Rectal smooth muscle tissue (tissue), 1 donor: ENCODE results near the gene RAD51.
"Not testable (repeated sequence)": the region's sequence is repeated elsewhere in the genome, so short reads cannot be mapped to it uniquely, and the experiment has no call there.

ENCODE experiments used
- H3K27ac ChIP-seq: one replicate; pipeline ENCODE4 v1.7.0; 2013; ENCODE audit warnings: low read depth, low read length, inconsistent platforms
- H3K27me3 ChIP-seq: one replicate; pipeline ENCODE4 v1.7.0; 2013; ENCODE audit warnings: low read length; ENCODE audit not compliant: control insufficient read depth, insufficient read depth
- H3K36me3 ChIP-seq: one replicate; pipeline ENCODE4 v1.7.0; 2013; ENCODE audit warnings: low read length; ENCODE audit not compliant: control insufficient read depth, insufficient read depth
- H3K4me1 ChIP-seq: one replicate; pipeline ENCODE4 v1.7.0; 2013; ENCODE audit warnings: low read length; ENCODE audit not compliant: control insufficient read depth, insufficient read depth
- H3K4me3 ChIP-seq: one replicate; pipeline ENCODE4 v1.7.0; 2013; ENCODE audit warnings: low read length
- H3K9ac ChIP-seq: one replicate; pipeline ENCODE4 v1.7.0; 2013; ENCODE audit warnings: low read length

The RAD51 gene

DNA sequence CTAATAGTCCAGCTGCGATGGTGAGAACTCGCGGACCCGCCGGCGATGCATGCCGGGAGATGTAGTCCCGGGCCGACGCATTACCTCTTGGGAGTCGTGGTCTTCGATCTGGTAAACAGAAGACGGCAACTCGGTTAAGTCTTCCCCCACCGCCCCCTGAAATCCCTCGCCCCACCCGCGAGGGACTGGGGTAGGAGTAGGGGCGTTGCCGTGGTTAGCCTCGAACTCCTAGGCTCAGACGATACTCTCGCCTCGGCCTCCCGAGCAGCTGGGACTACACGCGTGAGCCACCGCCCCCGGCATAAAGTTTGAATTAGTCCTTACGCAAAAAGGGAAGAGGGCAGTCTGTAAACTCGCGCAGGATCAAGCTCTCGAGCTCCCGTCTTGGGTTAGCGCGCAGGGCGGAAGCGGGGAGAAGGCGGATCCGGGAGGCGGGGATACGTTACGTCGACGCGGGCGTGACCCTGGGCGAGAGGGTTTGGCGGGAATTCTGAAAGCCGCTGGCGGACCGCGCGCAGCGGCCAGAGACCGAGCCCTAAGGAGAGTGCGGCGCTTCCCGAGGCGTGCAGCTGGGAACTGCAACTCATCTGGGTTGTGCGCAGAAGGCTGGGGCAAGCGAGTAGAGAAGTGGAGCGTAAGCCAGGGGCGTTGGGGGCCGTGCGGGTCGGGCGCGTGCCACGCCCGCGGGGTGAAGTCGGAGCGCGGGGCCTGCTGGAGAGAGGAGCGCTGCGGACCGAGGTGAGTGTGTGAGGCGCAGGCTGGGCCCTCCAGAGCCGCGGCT lies at the start of gene RAD51:
RAD51 (plus strand) TSS at position 487 of the 781 bp plus-strand sequence. CDS start 3,585 bp downstream, outside the sequence.
- Histone ChIP-seq H3K36me3 (no peaks in the 10 kb centered on the region), H3K4me3 (peak within 1 kb of the TSS; percentile 92), H3K4me1 (peaks cover 9% of the 10 kb centered on the region), H3K27ac (peak within 1 kb of the TSS; percentile 100), H3K9ac (peak within 1 kb of the TSS; percentile 95), H3K27me3 (no peaks in the 10 kb centered on the region)

DNA sequence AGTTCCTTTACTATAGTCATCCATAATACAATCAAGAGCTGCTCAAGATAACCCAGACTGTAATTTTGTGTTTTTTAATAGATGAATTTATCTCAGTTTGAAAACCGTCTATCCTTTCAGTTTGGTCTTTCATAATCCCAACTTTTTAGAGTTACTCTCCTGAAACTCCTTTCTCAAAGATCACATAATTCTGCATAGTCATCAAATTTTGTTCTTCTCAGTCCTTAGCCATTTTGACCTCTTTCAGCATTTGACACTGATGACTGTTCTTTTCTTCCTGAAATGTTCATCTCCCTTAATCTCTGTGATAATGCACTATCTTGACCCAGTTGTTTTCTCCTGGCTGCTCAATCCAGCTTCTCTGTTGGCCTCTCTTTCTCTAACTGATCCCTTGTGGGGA lies 47.5 kb upstream of the RAD51 start:
- Histone ChIP-seq H3K36me3 (no peaks in the 10 kb centered on the region), H3K27ac (no peak overlapping the region), H3K27me3 (no peaks in the 10 kb centered on the region), H3K4me3 (no peak overlapping the region), H3K9ac (no peak overlapping the region), H3K4me1 (no peaks in the 10 kb centered on the region)

DNA sequence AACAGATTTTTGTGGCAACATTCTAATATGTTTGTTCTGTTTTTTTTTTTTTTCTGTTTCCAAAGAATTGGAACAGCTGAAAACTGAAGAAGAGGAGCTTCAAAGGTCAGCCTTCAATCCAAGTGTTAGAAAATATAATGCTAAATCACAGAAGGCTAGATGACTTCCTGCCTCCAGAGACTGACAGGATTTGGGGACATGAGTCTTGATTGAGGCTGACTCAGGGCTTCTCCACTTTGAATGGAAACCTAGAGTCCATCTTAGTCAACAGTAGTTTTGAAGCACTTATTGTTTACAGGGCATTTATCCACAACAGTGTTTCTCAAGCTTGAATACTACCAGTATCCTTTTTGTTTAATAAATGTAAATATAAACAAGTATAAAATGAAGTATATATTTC lies 44.5 kb upstream of the RAD51 start:
- Histone ChIP-seq H3K4me1 (no peaks in the 10 kb centered on the region), H3K27me3 (no peaks in the 10 kb centered on the region), H3K4me3 (no peak overlapping the region), H3K9ac (no peak overlapping the region), H3K36me3 (no peaks in the 10 kb centered on the region), H3K27ac (no peak overlapping the region)

DNA sequence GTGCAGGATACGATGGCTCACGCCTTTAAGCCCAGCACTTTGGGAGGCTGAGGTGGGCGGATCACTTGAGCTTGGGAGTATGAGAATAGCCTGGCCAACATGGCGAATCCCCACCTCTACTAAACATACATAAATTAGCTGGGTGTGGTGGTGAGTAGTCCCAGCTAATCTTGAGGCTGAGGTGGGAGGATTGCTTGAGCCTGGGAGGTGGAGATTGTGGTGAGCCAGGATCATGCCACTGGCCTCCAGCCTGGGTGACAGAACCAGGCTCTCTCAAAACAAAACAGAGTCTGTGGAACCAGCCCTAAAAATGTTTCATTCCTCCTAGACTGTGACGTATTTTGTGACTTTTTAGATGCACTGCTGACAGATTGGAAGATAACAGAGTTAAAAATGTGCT lies 34.3 kb upstream of the RAD51 start:
- Histone ChIP-seq H3K36me3 (no peaks in the 10 kb centered on the region), H3K9ac (no peak overlapping the region), H3K4me1 (no peaks in the 10 kb centered on the region), H3K27me3 (no peaks in the 10 kb centered on the region), H3K4me3 (no peak overlapping the region), H3K27ac (no peak overlapping the region)

DNA sequence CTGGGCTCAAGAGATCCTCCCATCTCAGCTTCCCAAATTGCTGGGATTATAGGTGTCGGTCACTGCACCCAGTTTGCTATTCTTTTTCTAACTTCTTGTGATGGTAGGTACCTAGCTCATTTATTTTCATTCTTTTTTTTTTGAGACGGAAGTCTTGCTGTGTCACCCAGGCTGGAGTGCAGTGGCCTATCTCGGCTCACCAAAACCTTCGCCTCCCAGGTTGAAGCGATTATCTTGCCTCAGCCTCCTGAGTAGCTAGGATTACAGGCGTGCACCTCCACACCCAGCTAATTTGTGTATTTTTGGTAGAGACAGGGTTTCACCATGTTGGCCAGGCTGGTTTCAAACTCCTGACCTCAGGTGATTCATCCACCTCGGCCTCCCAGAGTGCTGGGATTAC lies 30.1 kb upstream of the RAD51 start:
- Histone ChIP-seq H3K4me3 (no peak overlapping the region), H3K36me3 (no peaks in the 10 kb centered on the region), H3K27me3 (no peaks in the 10 kb centered on the region), H3K9ac (no peak overlapping the region), H3K27ac (no peak overlapping the region), H3K4me1 (no peaks in the 10 kb centered on the region)

DNA sequence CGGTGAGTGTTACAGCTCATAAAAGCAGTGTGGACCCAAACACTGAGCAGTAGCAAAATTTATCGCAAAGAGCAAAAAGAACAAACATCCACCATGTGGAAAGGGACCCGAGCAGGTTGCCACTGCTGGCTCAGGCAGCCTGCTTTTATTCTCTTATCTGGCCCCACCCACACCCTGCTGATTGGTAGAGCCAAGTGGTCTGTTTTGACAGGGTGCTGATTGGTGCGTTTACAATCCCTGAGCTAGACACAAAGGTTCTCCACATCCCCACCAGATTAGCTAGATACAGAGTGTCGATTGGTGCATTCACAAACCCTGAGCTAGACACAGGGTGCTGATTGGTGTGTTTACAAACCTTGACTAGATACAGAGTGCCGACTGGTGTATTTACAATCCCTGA lies 18.7 kb upstream of the RAD51 start:
- not testable (repeated sequence) for H3K4me3 ChIP-seq, H3K27me3 ChIP-seq, H3K27ac ChIP-seq, H3K9ac ChIP-seq, H3K36me3 ChIP-seq, H3K4me1 ChIP-seq

DNA sequence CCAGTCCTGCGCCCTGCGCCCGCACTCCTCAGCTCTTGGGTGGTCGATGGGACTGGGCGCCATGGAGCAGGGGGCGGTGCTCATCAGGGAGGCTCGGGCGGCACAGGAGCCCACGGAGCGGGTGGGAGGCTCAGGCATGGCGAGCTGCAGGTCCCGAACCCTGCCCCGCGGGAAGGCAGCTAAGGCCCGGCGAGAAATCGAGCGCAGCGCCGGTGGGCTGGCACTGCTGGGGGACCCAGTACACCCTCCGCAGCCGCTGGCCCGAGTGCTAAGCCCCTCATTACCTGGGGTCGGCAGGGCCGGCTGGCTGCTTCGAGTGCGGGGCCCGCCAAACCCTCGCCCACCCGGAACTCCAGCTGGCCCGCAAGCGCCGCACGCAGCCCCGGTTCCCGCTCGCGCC lies 18.1 kb upstream of the RAD51 start:
- not testable (repeated sequence) for H3K27me3 ChIP-seq, H3K36me3 ChIP-seq, H3K9ac ChIP-seq, H3K27ac ChIP-seq, H3K4me3 ChIP-seq, H3K4me1 ChIP-seq

DNA sequence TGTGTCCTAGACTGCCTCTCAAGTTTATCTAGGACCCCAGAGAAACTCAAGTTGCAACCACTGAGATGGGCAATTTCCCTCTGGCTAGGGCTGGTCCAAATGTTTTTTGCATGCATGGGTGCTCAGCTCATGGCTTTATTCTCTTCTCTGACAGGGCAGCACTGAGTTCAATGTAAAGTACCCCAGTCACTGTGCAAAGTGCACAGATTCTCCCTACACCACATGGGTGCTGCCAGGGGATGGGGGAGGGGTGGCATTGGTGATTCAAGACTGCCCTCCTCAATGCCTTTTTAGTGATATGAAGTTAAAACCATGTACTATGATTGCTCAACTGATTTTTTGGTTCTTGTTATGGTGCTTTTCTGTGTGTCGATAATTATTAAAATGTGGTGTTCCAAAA lies 14.8 kb upstream of the RAD51 start:
- Histone ChIP-seq H3K36me3 (no peaks in the 10 kb centered on the region), H3K27ac (no peak overlapping the region), H3K4me3 (no peak overlapping the region), H3K4me1 (no peaks in the 10 kb centered on the region), H3K9ac (no peak overlapping the region), H3K27me3 (no peaks in the 10 kb centered on the region)

DNA sequence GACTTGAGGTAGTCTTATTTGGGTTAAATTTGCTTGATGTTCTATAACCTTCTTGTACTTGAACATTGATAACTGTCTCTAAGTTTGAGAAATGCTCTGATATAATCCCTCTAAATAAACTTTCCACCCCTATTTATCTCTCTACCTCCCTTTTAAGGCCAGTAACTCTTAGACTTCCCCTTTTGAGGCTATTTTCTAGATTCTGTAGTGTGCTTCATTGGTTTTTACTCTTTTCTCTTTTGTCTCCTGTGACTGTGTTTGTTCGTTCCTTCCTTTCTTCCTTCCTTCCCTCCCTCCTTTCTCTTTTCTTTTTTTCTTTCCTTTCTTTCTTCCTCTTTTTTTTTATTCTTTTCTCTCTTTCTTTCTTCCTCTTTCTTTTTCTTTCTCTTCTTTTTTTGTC lies 14.0 kb upstream of the RAD51 start:
- not testable (repeated sequence) for H3K36me3 ChIP-seq, H3K27ac ChIP-seq, H3K4me3 ChIP-seq, H3K27me3 ChIP-seq, H3K9ac ChIP-seq, H3K4me1 ChIP-seq

DNA sequence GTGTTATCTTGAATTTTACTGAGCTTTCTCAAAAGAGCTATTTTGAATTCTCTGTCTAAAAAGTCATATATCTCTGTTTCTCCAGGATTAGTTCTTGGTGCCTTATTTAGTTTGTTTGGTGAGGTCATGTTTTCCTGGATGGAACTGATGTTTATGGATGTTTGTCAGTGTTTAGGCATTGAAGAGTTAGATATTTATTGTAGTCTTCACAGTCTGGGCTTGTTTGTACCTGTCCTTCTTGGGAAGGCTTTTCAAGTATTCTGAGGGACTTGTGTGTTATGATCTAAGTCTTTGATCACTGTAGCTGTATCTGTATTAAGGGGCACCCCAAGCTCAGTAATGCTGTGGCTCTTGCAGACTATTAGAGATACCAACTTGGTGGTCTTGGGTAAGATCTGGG lies 10.6 kb upstream of the RAD51 start:
- no peak overlapping the region for H3K9ac ChIP-seq
- no peaks in the 10 kb centered on the region for H3K27me3 ChIP-seq
- H3K4me1 ChIP-seq = no peaks in the 10 kb centered on the region
- H3K36me3 ChIP-seq = no peaks in the 10 kb centered on the region
- no peak overlapping the region for H3K27ac ChIP-seq
- H3K4me3 ChIP-seq = no peak overlapping the region

DNA sequence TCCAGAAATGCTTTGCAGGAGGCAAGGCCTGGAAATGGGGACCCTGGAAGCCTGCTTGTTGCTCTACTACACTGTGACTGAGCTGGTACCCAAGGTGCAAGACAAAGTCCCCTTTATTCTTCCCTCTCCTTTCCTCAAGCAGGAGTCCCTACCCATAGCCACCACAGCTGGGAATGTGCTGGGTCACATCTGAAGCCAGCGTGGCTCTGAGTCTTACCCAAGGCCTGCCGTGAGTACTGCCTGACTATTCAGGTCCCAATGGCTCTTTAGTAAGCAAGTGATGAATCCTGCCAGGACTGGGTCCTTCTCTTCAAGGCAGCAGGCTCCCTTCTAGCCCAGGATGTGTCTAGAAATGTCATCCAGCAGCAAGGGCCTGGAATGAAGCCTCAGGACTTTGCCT lies 9.6 kb upstream of the RAD51 start:
- no peaks in the 10 kb centered on the region for H3K27me3 ChIP-seq
- no peaks in the 10 kb centered on the region for H3K36me3 ChIP-seq

DNA sequence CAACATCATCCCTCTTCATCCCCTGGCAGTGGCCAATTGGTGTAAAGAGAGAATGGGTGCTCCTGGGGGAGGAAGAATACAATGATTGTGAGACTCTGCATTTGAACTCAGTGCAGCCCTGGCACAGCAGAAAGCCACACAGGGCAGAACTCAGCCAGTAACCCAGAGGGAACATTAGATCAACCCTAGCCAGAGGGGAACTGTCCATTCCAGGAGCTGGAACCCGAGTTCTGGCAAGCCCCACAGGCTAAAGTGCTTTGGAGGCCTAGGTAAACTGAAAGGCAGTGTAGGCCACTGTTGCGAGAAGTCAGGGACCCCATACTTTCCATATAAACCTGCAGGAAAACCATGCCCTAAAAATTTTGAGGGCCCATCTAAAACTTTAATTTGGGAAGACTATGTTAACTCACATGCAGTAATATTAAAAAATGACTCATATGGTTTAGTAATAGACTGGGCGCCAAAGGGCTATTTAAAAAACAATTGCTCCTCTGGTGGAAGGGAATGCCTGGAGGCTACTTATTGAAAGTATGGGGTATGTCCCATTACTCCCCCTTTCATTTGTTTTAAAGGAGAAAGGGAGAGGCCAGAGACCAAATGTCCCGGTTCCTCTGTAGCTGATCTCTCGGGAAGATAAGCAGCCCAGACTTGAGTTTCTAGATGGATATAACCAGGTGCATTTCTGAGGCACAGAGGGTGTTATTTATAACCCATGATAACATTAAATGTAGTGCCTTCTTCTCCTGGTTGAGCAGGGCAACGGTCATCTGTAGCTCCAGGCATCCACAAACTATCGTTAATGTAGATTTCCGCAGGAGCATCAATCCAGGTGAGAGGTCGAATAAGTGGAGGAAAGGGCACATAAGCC lies 5.8 kb upstream of the RAD51 start:
- Histone ChIP-seq H3K27ac (no peak overlapping the region), H3K9ac (no peak overlapping the region), H3K4me3 (no peak overlapping the region), H3K4me1 (peaks cover 5% of the 10 kb centered on the region), H3K27me3 (no peaks in the 10 kb centered on the region), H3K36me3 (no peaks in the 10 kb centered on the region)

More for the DNA sequence above, 9.6 kb upstream of the RAD51 start:
- Histone ChIP-seq H3K4me3 (no peak overlapping the region), H3K27ac (no peak overlapping the region), H3K4me1 (no peaks in the 10 kb centered on the region), H3K9ac (no peak overlapping the region)

DNA sequence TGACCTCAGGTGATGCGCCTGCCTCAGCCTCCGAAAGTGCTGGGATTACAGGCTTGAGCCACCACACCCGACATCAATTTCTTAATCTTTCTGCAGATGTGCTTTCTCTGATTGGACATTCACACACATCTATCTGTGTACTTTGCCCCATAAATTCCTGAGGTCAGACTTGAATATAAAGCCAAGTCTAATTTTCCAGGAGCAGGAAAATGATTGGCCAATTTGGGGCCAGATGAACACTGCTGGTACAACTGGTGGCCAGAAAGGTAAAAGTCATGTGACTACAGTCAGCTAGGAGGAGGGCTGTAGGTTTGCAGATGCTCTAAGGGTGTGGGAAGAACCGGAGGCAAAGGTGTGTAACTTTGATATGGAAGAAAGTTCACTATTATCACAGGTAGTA lies 3.2 kb upstream of the RAD51 start:
- Histone ChIP-seq H3K9ac (no peak overlapping the region), H3K4me3 (no peak overlapping the region), H3K27ac (no peak overlapping the region), H3K4me1 (peaks cover 9% of the 10 kb centered on the region), H3K36me3 (no peaks in the 10 kb centered on the region), H3K27me3 (no peaks in the 10 kb centered on the region)
